T1000 (cell line): Measurements from ENCODE around the gene ASB18.

ENCODE experiments used
- DNase-seq: peaks from one replicate; lab custom pipeline; 2025; ENCODE audit warnings: mixed read lengths; lab: John Stamatoyannopoulos, UW

ASB18 gene

DNA sequence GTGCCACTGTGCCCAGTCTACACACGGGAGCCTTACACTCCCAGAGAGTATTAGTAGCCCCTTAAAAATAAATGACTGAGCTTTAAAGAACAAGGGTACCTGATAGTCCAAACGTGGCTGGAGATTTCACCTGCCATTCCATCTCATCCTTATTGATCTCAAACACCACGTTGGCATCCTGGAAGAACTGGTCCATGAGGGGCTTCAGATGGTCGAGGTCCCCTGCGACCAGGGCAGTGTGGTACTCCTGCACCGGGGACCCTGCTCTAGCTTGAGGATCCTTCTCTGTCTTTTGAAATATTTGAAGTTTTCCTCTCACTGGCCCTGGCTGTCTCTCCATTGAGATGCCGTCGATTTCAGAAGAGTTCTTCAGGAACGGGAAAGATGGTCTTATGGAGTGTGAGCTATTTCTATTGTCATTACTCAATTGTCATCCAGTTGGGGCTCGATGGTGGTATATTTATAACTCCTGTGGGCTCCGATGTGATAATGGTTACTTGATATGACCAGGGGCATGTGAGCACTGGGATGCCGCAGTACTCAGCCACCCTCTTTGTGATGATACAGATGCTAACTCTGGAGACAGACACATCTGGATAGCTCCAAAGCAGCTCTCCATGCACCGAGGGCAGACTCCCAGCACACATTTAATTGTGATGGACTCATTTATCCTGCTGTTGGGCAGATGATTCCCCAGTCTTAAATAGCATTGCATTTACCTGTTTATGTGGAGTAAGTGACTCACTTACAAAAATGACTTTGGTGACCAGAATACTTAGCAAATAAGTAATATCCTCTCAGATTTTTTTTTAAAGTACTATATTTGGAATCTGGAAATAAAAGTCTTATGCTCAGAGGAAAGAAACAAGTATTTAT lies 22.8 kb downstream of the ASB18 start:
- DNase-seq = no peak

DNA sequence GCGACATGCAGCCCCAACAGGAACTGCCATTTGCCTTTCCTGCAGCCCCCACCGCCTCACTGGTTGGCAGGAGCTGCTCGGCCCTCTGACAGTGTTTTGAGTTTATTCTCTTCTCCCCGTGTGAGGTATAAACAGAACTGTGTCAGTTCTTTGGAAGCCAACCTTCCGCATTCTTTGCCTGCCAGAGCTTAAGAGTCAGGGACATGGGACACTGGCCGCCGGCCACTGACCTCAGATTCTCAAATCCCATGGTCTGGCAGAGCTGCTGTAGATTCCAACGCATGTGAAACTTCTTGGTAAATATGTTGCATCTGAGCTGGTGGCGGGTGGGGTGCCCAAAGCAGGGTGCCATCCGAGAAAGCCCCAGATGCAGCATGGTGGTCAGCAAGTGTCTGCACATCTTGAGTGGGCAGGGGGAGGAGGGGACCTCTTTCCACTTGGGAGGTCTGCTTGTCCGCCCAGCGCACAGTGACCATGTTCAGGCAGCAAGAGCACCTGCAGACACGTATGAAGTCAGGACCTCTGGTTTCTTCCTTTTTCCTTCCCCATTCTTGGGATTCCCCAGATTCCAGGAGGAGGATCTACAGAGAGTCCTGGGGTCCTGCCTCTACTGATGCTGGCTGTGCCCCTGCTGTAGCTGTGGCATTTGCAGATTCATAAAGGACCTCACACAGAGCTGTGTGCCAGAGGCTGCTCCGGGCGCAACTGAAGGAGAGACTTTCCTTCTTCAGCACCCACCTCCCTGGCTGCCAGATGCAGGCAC lies 23.8 kb downstream of the ASB18 start:
- DNase-seq = no peak

DNA sequence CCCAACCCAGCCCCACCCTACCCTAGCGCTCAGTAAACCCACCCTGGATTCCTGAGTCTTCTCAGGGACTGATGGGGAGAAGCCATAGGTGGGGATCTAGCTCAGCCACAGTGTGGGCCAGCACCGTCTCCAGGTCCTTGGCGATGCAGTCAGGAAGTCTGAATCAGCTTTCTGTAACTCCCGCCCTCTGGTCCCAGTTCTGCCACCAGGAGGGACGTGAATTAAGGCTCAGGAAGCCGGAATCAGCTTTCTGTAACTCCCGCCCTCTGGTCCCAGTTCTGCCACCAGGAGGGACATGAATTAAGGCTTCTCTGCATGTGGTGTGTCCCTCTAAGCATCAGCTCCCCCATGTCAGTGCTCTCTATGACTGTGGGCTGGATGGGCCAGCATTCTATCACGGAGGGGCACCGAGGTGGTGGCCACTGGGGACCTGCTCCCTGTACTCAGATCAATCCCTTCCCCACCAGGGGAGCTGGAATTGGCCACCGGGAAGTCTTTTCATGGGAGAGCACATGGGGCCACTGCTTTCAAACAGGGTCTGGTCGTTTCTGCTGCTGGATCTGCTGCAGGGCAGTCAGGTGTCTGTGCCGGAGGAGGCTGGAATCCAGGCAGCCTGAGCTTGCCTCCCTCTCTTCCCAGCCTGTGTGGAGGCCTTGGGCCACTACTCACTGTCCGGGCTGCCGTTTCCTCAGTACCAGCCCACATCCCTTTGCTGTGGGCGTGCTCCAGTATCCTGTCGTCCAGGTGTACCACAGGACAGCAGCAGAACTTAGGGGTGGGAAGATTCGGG lies 24.7 kb downstream of the ASB18 start:
- no peak for DNase-seq

DNA sequence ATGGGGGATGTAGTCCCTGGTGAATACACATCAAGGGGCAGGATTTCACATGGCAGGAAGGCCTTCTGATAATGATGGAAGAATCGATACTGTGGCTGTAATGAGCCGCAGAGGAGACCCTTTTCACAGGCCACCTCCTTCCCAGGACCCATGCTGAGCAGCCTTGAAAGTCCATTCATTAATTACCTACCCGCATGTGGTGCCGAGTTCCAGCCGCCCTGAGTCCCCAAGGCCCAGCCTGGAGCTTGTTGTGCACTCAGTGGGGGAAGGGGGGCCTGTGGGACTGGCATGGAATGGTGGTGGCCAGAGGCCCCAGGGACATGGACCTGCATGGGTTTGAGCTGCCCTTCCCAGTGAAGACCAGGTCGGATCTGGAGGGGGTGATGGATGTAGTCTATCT lies 25.5 kb downstream of the ASB18 start:
- DNase-seq = no peak

DNA sequence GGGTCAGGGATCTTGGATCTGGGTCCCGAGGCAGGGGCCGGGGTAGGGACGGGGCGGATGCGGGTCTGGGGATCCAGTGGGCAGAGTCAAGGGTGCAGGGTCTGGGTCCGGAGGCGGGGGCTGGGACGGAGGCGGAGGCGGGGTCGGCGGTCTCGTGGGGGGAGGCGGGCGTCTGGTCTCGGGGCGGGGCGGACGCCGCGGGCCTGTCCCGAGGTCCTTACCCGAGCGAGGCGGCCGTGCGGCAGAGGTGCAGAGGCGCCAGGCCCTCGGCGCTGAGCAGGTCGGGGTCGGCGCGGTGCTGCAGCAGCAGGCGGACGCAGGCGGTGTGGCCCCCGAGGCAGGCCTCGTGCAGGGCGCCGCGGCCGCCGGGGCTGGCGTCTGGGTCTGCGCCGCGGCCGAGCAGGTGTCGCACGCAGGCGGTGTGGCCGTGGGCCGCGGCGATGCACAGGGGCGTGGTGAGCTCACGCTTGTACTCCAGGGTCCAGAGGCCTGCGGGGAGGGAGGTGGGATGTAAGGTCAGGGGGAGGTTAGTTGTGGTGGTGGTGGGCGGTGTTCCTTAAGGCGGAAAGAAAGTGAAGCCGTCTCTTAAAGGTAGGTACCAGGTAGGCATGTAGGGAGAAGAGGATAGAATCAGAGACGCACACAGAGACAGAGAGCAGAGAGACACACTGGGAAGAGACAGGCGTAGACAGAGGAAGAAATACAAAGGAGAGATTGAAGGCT lies 26.6 kb downstream of the ASB18 start:
- DNase-seq = no peak

DNA sequence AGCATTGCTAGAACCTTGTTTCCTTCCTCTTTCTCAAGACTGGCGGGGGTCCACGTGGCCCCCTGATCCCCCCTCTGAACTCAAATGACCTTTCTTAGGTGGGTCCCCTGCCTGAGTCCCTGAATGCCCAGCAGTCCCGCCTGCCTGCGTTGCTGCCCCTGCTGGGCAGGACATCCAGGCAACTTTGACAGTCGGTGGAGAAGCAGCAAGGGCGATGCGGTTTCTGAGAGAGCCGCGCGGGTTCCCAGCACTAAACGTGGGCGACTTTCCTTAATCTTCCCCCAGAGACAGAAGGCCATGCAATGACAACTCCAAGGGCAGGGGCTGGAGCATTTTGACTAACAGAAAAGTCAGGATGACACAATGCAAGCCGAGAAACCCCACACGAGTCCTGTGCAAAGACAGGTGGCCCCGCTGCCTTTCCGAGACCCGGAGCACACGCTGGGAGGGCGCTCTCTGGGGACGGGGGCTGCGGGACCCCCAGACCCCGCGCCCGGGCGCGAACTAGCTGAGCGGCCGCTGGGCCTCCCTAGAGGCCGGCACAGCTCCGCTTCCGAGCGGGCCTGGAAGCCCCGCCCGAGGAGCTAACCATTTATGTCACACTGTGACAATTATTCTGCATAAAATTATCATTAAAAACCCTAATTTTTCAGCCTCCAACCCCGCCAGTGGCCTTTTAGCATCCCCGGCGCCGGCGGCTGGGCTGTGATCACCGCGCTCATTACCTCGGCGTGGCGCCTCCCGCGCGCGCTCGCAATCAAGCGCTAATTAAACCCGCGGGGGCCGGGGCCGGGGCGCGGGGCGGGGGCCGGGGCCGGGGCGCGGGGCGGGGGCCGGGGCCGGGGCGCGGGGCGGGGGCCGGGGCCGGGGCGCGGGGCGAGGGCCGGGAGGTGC lies 27.4 kb downstream of the ASB18 start:
- no peak for DNase-seq

DNA sequence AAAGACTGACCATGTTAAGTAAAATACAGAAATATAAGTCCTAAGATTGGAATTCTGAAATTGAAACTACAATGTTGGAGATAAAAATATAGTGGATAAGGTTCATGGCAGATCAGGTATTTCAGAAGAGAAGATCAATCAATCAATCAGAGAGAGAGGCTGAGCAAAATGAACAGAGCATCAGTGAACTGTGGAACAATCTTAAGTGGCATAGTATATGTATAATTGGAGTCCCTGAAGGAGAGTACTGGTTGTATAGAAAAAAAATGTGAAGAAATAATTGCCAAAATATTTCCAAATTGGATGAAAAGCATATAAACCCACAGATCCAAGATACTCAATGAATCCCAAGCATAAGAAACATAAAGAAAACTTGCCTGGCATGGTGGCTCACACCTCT lies 35.0 kb downstream of the ASB18 start:
- DNase-seq = no peak

DNA sequence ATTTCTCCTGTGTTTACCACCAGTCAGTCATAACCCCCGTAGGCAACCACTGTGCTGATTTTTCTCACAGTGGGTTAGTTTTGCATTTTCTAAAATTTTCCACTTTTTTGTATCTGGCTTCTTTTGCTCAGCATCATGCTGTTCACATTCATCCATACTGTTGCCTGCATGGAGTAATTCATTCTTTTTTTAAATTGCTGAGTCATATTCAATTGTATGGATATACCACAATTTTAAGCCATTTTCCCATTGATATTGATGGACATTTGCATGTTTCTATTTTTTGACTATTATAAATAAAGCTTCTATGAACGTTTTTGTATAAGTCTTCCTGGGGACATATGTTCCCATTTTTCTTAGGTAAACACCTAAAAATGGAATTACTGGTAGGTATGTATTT lies 40.5 kb downstream of the ASB18 start:
- no peak for DNase-seq

DNA sequence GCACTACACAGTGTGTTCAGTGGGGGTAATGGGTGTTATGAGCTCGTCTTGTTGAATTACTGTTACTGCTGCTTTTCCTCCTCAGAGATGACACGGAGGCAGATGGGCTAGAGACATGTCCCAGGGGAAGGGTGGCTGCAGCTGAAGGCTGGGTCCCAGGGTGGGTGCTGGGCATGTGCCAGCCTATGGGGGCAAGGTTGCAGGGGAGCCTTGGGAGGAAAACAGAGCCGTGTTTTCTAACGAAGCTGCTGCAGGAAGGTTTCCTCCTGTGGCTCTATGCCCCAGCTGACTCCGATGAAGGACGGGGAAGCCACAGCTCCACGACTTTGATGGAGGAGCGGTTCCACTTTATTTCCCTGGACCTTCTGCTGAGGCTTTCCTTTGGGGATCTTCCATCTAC lies 42.4 kb downstream of the ASB18 start:
- no peak for DNase-seq

DNA sequence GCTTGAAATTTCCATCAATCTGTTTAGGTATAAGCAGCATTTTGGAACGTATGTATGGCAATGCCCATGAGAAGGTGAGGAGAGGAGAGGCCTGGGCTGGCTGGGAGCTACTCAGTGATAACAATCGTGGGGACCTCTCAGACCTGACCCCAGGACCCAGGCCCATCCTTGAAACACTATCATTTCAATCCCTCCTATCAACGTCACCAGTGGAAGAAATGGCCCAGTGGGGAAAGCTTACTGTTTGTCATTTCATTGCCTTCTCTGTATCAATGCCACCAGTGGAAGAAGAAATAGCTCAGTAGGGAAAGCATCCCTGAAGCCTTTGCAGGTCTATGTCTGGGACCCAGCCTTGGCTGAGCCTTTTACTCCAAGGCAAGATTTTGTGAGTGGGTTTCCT lies 44.8 kb downstream of the ASB18 start:
- DNase-seq = no peak

DNA sequence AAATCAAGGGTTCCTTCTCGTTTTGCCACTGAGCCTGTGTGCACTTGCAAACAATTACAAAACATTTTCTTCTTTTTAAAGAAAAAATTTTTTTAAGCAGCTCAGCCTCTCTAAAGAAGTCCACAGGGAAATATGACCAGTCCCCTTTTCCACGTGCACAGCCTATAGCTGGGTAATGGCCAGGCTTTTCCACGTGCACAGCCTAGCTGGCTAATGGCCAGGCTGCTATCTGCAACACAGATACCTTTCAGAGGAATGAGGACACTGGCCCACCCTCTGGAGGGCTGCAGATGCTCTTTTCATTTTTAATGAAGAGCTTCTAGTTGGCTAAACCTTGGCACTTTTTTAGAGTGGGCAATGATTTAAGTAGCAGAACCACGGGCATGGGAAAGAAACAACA lies 46.3 kb downstream of the ASB18 start:
- no peak for DNase-seq

DNA sequence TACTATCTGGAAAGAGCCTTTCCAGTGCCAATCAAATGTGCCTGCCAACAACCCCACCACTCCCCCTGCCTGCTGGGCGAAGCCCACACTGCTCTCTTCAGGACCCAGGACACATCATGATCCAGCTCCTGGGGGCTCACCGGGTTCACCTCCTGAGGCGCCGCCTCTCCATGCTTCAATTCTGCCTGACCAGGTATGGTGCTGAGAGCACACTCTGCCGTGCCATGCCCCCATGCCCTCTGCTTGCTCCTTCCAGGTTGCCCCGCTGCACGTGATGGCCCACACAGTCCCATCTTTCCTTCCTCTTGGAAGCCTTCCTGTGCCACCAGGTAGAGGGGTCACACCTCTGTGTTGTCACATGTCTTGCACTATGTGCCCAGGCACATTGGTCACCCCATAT lies 47.5 kb downstream of the ASB18 start:
- no peak for DNase-seq

DNA sequence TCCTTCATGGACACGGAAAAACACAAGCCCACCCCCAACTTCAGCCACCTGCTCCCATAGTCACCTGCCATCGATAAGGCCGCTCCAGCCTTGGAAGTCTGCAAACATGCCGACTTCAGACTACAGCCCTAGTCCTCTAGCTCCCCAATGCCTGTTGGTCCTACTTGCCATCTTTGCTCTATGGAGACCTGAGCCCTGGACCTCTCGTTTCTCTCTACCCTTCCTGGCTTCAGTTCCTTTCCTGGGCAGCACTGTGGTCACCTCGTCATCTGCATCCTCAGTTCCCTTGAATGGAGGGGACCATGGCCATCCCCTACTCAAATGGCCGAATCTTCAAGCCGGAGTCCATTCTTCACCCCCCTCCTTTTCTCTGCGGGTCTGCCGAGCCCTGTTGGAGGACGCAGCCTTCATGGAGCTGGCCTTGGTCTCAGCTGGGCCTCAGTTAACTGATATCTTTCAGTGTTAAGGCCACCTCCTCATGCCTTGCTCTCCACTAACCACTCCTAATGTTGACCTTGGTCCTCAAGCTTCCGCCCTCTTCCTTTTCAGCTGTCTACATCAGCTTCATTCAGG lies 48.4 kb downstream of the ASB18 start:
- no peak for DNase-seq

DNA sequence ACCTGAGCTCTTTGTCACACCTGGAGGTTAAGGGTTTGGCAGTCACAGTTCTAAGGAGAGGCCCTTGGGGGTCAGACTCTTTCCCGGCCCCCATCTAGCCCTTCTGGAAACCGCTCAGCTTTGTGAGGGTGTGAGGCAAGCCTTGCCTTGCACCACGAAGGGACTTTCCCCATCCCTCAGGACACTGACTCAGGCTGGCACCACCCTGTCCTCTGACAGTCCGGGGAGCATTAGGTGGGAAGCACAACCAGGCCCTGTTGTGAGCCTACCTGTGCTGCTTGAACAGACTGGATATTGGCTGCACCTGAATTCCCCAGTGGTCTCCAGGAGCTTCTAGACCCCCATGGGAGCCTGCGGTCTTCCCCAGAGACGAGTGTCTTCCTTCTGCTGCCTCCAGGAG lies 49.0 kb downstream of the ASB18 start:
- DNase-seq = no peak

DNA sequence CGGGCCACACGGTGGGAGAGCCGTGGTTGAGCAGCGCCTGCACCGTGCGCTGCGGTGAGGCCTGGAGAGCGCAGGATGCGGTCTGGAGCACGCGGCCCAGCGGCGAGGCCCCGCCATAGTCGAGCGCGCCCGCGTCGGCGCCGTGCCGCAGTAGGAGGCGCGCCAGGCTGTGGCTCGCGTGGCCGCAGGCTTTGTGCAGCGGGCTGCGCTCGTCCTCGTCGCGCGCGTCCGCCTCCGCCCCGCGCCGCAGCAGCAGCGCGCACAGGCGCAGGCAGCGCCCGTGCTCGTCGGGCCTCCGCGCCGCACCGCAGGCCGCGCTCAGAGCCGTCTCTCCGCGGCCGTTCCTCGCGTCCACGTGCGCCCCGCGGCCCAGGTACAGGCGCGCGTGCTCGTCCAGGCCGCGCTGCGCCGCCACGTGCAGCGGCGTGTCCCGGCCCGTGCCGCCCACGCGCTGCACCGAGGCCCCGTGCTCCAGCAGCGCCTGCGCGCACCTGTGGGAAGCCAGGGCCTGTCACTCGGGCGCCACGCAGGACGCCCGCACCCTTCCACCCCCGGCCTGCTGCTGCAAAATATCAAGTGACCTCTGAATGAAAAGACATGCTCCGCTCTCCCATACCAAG lies 49.7 kb downstream of the ASB18 start:
- DNase-seq = no peak

DNA sequence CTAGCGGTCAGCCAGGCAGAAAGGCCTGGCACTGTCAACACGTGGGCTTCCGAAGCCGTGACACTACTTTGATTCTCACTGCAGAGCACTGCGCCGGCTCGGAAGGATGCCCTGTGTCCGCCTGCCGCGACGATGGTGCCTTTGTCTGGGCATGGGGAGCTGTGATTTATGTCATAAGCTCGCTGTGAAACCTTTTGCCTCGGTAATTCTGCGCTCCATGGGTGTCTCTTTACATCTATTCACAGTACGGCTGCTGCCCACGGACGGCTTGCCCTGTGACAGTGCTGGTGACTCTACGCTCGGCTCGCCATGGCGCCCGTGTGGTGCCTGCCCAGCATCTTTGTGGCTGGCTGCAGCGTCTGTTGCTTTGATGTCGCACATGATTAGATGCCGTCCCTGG lies 52.9 kb downstream of the ASB18 start:
- DNase-seq = no peak

DNA sequence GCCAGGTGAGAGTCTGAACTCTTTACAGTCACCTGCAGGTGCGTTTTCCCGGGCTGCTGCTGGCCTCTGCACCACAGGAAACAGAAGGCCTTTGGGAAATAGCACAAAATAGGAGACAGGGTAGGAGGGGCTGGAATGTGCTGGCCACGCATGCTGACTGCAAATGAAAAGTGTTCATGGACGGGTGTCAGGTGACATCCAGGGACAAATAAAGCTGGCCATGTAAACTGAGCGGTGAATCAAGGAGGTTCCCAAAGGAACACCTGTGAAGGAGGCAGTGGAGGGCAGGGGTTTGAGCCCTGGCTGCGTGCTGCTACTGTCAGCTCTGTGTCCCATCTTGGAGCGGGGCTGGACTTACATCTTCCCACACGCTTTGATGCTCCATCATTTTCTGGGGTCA lies 53.7 kb downstream of the ASB18 start:
- no peak for DNase-seq

DNA sequence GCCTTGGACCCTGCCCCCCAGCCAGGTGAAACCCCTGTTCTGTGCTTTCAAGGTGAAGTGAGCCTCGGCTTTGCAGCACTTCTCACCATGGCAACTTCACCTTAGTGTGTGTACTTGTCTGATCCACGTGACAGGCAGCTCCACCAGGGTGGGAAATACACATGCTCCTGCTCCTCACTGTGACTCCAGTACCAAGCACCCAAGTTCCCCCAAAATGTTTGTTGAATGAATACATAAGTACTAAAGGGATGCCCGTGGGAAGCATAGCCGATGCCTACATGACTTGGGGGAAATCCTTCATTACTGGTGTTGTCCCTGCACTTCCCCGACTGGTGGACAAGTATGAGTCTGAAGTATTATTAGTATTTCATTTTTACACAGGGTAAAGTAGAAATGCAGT lies 54.2 kb downstream of the ASB18 start:
- no peak for DNase-seq

DNA sequence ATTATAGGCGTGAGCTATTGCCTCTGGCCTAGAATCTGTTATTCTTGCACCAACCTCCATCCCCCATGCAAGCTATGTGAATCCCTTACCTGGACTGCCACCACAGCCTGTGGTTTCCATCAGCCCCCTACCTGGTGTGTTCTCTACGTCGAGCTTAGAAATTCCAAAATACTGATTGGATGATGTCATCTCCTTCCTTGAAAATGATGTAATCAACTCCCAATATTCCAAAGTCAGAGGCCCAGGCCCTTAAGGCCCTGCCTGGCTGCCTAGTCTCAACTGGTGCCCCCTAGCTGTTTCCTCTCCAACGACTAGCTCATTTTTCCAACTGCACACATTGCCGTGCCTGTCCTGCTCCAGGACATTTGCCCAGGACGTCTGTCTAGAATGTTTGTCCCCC lies 54.7 kb downstream of the ASB18 start:
- no peak for DNase-seq
